ENCODE results near the gene ELOA.
"Not testable (repeated sequence)": the region's sequence is repeated elsewhere in the genome, so short reads cannot be mapped to it uniquely, and the experiment has no call there.

The ELOA gene

GRCh38 chr1:23779826-23780371 is 36.6 kb downstream of the ELOA start (continued):
- TF ChIP-seq PRDM6 (tag by site-specific recombination; IDR thresholded peaks at IDR 0.05) (peak; percentile 61; the same call in 1 of the 2 replicates), ZNF324 (tag by site-specific recombination; IDR thresholded peaks at IDR 0.05) (peak; percentile 68; the same call in 1 of the 2 replicates), TSHZ1 (tag by site-specific recombination; IDR thresholded peaks at IDR 0.05; ENCODE audit: borderline replicate concordance) (peak; percentile 79; the same call in 1 of the 2 replicates), SP3 (tag by site-specific recombination; IDR thresholded peaks at IDR 0.05) (0 out of 2 replicates have a peak, but pooled peaks have one; percentile 14), ZNF223 (tag by site-specific recombination; IDR thresholded peaks at IDR 0.05) (no peak), SCRT1 (tag by site-specific recombination; IDR thresholded peaks at IDR 0.05; ENCODE audit: borderline replicate concordance) (peak; percentile 74; the same call in 1 of the 2 replicates), TCF7L2 (IDR thresholded peaks at IDR 0.05; ENCODE audit: borderline replicate concordance, low read depth, low read length) (peak; percentile 52; the same call in 1 of the 2 replicates)

GRCh38 chr1:23783141-23783540 is 39.9 kb downstream of the ELOA start:
- H3K9me3 ChIP-seq (ENCODE audit: control insufficient read depth, insufficient read depth, low read depth, low read length); CTCF ChIA-PET; H3K4me3 ChIP-seq (ENCODE audit: low read depth, low read length); H3K27ac ChIP-seq (ENCODE audit: extremely low read depth, low read depth, low read length); H3K4me1 ChIP-seq (ENCODE audit: control insufficient read depth, insufficient read depth, low read length); POLR2A ChIA-PET: not testable (repeated sequence)
- peaks cover 47 to 78% of the 10 kb centered on the region in 2 experiments for H3K36me3 ChIP-seq (ENCODE audit: control insufficient read depth in 2 of 2, insufficient read depth in 1 of 2, low read length in 2 of 2)

- CTCF ChIA-PET: no interaction called here
- peaks cover 47 to 84% of the 10 kb centered on the region in 2 experiments for H3K36me3 ChIP-seq (ENCODE audit: control insufficient read depth in 2 of 2, insufficient read depth in 1 of 2, low read length in 2 of 2)
- POLR2A ChIA-PET: no interaction called here
- H3K4me3 ChIP-seq (ENCODE audit: low read depth, low read length): no peak overlapping the region
- no peak overlapping the region for H3K27ac ChIP-seq (ENCODE audit: extremely low read depth, low read depth, low read length)
- TF ChIP-seq SP2 (tag by site-specific recombination; IDR thresholded peaks at IDR 0.05): no peak
- no peak for TF ChIP-seq ZNF37A (tag by site-specific recombination; IDR thresholded peaks at IDR 0.05)
- no peak for TF ChIP-seq ZNF26 (tag by site-specific recombination; IDR thresholded peaks at IDR 0.05)
- no peak for TF ChIP-seq WT1 (tag by site-specific recombination; IDR thresholded peaks at IDR 0.05)
- no peak for TF ChIP-seq ZNF785 (tag by site-specific recombination; IDR thresholded peaks at IDR 0.05)
- no peak for TF ChIP-seq KLF16 (tag by site-specific recombination; IDR thresholded peaks at IDR 0.05)
- no peak for TF ChIP-seq ZBTB21 (tag by site-specific recombination; IDR thresholded peaks at IDR 0.05)
- no peak for TF ChIP-seq MZF1 (tag by site-specific recombination; IDR thresholded peaks at IDR 0.05; ENCODE audit: borderline replicate concordance)
- no peak for TF ChIP-seq ZNF639 (tag by site-specific recombination; IDR thresholded peaks at IDR 0.05)
- TF ChIP-seq ZNF548 (tag by site-specific recombination; IDR thresholded peaks at IDR 0.05): no peak
- no peak for TF ChIP-seq PATZ1 (tag by site-specific recombination; IDR thresholded peaks at IDR 0.05)
- no peak for TF ChIP-seq ZNF530 (tag by site-specific recombination; IDR thresholded peaks at IDR 0.05; ENCODE audit: low read depth)
- TF ChIP-seq ZNF138 (tag by site-specific recombination; IDR thresholded peaks at IDR 0.05; ENCODE audit: borderline replicate concordance): no peak
- no peak for TF ChIP-seq ZNF404 (tag by site-specific recombination; IDR thresholded peaks at IDR 0.05)
- TF ChIP-seq SCRT1 (tag by site-specific recombination; IDR thresholded peaks at IDR 0.05; ENCODE audit: borderline replicate concordance): no peak
- no peak for TF ChIP-seq ZNF266 (tag by site-specific recombination; IDR thresholded peaks at IDR 0.05; ENCODE audit: low read depth)
- peaks cover 3% of the 10 kb centered on the region; the same call in 1 of the 2 replicates for H3K4me1 ChIP-seq (ENCODE audit: control insufficient read depth, insufficient read depth, low read length)
- H3K9me3 ChIP-seq (ENCODE audit: control insufficient read depth, insufficient read depth, low read depth, low read length): no peaks in the 10 kb centered on the region
Observed at GRCh38 chr1:23784846-23785245, 41.6 kb downstream of the ELOA start.
